Fibroblast of mammary gland (primary cell): ENCODE results near the gene TCFL5.

Source experiments
- DNase-seq: peaks from one replicate; pipeline ENCODE4 v3.0.0-alpha.2; 2010; ENCODE audit warnings: low read depth
- H3K4me3 ChIP-seq: 2 replicates; pipeline ENCODE4 v1.5.1; 2011; ENCODE audit warnings: low read depth, mild to moderate bottlenecking, low read length, moderate library complexity; ENCODE audit not compliant: control insufficient read depth
- TF ChIP-seq, protein P1 (sequence below): conservative IDR thresholded peaks from 2 replicates; pipeline ENCODE4 v1.5.1; 2011; ENCODE audit warnings: low read depth, low read length, inconsistent platforms; ENCODE audit not compliant: control insufficient read depth, insufficient read depth

Gene TCFL5

GRCh38 chr20:62795023-62795761 lies 66.4 kb downstream of the TCFL5 start:
- H3K4me3 ChIP-seq: peak overlapping the region; percentile 57
- TF ChIP-seq, protein P1, sequence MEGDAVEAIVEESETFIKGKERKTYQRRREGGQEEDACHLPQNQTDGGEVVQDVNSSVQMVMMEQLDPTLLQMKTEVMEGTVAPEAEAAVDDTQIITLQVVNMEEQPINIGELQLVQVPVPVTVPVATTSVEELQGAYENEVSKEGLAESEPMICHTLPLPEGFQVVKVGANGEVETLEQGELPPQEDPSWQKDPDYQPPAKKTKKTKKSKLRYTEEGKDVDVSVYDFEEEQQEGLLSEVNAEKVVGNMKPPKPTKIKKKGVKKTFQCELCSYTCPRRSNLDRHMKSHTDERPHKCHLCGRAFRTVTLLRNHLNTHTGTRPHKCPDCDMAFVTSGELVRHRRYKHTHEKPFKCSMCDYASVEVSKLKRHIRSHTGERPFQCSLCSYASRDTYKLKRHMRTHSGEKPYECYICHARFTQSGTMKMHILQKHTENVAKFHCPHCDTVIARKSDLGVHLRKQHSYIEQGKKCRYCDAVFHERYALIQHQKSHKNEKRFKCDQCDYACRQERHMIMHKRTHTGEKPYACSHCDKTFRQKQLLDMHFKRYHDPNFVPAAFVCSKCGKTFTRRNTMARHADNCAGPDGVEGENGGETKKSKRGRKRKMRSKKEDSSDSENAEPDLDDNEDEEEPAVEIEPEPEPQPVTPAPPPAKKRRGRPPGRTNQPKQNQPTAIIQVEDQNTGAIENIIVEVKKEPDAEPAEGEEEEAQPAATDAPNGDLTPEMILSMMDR: no peak
- DNase-seq: peak; percentile 45

DNA sequence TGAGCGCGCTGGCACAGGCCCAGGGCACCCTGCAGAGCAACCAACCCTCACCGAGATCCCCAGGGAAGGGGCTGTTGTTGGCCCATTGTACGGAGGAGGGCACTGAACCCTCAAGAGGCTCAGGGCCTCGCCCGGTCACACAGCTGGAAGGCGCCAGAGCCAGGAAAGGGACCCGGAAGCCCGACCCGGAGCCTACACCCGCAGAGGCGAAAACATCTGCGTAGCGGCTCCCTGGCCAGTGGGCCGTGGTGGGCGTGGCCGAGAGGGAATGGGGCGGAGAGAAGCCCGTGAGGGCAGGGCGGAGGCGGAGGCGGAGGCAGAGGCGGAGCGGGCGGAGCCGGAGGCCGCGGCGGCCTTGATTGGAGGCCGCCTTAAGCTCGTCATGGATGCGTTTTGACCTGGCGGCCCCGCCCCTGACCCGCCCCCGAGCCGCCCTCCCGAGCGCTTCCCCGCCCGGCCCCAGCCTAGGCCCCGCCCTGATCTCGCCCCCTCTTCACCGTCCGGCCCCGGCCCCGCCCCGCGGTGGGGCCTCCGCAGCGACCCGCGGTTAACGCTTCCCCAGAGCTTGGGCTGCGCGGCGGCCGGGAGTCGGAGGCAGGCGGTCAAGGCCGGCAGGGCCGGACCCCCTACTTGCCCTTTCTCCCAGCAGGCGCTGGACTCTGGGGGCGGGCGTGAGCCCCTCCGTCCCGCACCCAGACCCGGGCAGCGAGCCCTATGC lies 67.5 kb downstream of the TCFL5 start:
- peak; percentile 92 for DNase-seq
- H3K4me3 ChIP-seq: peak overlapping the region; percentile 57
- TF ChIP-seq, protein P1: no peak

GRCh38 chr20:62793757-62794006 lies 67.9 kb downstream of the TCFL5 start:
- TF ChIP-seq, protein P1: no peak
- DNase-seq: no peak
- peak overlapping the region; percentile 27 for H3K4me3 ChIP-seq

DNA sequence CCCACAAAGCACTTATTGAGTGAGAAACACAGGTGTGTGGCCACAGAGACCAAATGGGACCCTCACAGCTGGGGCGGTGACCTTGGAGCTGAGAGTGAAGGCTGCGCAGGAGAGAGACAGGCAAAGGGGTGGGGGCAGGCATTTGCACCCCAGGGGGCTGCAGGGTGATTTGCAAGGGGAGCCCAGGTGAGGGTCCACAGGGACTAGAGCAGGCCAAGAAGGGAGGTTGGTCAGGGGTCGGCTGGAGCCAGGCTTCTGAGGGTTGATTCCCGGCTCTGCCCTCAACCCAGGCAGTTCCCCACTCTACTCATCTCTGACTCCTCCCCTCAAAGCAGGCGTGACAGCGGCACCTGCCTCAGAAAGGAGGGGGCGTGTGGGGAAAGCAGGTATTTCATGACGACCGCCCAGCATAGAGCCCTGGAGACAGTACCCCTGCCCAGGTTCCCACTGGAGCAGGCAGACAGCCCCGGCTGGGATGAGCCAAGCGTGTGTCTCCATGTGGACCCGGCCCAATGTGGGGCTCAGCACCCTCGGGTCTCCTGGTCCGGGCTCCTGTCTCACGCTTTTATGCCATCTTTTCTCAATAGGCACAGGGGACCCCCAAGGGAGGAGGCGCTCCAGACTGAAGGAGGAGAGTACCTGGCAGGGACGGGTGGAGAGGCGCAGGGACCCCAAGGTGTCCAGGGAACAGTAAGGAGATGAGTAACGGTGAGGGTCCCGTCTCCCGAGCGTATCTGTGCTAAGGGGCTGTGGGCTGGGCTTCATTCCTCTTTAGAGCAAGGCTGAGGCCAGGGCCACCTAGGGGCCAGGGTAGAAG lies 68.5 kb downstream of the TCFL5 start:
- no peak overlapping the region for H3K4me3 ChIP-seq
- TF ChIP-seq, protein P1: no peak
- DNase-seq: no peak

DNA sequence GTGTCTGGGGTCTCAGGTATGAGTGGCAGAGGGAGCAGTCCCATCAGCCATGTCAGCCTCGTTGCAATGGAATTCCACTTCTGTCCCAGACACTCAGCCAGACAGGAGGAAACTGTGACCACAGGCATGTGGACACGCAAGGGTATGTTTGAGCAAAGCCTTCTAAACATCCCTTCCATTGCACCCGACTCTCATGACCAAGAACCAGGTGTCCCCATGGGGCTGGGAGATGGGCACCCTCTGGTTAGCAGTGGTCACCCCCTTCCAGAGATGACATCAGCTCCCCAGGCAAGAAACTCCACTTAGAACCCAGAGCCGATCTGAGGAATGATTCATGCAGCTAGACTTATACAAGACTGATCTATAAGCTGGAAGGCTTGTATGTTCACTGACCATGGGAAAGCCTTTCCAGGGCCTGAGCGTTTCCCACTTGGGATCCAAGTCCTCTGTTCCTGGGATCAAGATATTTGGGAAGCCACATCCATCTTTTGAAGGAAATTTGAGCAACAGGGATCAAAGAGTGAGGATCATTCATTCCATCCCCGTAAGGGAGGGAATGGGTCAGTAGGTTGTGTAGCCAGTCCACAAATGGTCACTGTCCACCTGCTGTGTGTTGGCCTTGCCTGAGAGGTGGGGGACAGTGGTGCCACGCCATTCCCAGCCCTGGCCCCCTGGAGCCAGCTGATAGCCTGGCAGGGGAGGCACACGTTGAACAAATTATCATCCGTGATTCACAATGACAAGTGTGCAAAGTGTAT lies 69.3 kb downstream of the TCFL5 start:
- TF ChIP-seq, protein P1: no peak
- DNase-seq: no peak
- no peak overlapping the region for H3K4me3 ChIP-seq
